ENCODE data around the gene TBC1D22A.

TBC1D22A gene

DNA sequence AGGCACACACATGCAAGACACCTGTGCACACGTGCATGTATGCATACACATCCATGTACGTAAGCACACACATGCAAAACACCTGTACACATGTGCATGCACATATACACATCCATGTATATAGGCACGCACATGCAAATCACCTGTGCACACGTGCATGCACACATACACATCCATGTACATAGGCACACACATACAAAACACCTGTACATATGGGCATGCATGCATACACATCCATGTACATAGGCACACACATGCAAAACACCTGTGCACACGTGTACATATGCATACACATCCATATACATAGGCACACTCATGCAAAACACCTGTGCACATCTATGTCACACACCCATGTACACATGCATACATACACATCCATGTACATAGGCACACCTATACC, 458.3 kb downstream of the TBC1D22A start:
- no peaks in the 10 kb centered on the region for H3K4me1 ChIP-seq (ENCODE audit: low read length)
- DNase-seq = no peak
- no peaks in the 10 kb centered on the region for H3F3A ChIP-seq (ENCODE audit: insufficient read depth, low read length)
- no peaks in the 10 kb centered on the region for H3K27me3 ChIP-seq (replicated peaks; ENCODE audit: insufficient read depth, low read length)
- H3K9me2 ChIP-seq (replicated peaks; ENCODE audit: insufficient read depth, low read length) = no peaks in the 10 kb centered on the region
- no peak overlapping the region for H3K4me3 ChIP-seq (ENCODE audit: low read length)
- H4K20me1 ChIP-seq (ENCODE audit: insufficient read depth, low read length) = no peaks in the 10 kb centered on the region
- H3K9me3 ChIP-seq (replicated peaks; ENCODE audit: insufficient read depth, low read length) = no peaks in the 10 kb centered on the region
- no peak for TF ChIP-seq EZH2 (optimal IDR thresholded peaks at IDR 0.05; ENCODE audit: low read depth, low read length)
- TF ChIP-seq, protein P1, sequence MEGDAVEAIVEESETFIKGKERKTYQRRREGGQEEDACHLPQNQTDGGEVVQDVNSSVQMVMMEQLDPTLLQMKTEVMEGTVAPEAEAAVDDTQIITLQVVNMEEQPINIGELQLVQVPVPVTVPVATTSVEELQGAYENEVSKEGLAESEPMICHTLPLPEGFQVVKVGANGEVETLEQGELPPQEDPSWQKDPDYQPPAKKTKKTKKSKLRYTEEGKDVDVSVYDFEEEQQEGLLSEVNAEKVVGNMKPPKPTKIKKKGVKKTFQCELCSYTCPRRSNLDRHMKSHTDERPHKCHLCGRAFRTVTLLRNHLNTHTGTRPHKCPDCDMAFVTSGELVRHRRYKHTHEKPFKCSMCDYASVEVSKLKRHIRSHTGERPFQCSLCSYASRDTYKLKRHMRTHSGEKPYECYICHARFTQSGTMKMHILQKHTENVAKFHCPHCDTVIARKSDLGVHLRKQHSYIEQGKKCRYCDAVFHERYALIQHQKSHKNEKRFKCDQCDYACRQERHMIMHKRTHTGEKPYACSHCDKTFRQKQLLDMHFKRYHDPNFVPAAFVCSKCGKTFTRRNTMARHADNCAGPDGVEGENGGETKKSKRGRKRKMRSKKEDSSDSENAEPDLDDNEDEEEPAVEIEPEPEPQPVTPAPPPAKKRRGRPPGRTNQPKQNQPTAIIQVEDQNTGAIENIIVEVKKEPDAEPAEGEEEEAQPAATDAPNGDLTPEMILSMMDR (IDR thresholded peaks at IDR 0.05; ENCODE audit: low read length) = no peak
- TF ChIP-seq EZH2phosphoT487 (IDR thresholded peaks at IDR 0.05; ENCODE audit: low read length) = no peak
- H2AFZ ChIP-seq (ENCODE audit: low read length) = no peak overlapping the region
- H3K27ac ChIP-seq (ENCODE audit: low read length) = no peak overlapping the region
- no peak overlapping the region for H3K9ac ChIP-seq (ENCODE audit: low read length)
- H3K4me2 ChIP-seq (ENCODE audit: low read depth, low read length) = no peak overlapping the region
- H3K36me3 ChIP-seq (replicated peaks; ENCODE audit: insufficient read depth, low read length) = no peaks in the 10 kb centered on the region
- H3K79me2 ChIP-seq (ENCODE audit: low read length) = no peaks in the 10 kb centered on the region

DNA sequence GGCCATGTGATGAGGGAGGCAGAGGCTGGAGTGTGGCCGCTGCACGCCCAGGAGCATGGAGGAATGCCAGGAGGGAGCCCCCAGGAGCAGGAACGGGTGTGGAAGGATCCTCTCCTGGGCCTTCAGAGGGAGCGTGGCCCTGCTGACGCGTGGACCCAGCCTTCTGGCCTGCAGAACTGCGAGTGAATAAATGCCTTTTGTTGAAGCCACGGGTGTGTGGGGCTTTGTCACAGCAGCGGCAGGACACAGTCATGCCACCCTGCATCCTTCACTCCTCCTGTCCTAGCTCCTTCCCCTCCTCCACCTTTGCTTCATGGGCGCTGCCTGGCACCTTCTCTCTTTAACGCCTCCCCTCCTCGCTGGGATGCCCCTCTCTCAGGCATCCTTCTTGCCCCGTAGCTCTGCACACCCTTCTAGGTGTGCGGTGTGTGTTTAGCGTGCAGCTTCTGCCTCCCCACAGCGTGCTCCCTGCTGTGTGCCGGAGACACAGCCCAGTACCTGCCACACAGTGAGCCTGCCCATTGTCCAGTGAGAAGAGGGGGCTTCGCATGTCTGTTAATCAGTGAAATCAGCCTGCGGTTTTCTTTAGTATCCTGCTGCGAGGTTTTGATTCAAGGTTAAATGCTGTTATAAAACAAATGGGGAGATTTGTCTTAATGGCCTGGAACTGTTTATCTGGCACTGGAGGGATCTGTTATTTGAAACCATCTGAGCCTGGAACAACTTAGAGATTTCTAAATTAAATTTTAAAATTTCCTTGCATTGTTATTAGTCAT, 459.6 kb downstream of the TBC1D22A start:
- H3K36me3 ChIP-seq (replicated peaks; ENCODE audit: insufficient read depth, low read length) = no peaks in the 10 kb centered on the region
- H3K9me3 ChIP-seq (replicated peaks; ENCODE audit: insufficient read depth, low read length) = no peaks in the 10 kb centered on the region
- DNase-seq = no peak
- no peaks in the 10 kb centered on the region for H3K79me2 ChIP-seq (ENCODE audit: low read length)
- no peak overlapping the region for H3K4me2 ChIP-seq (ENCODE audit: low read depth, low read length)
- no peaks in the 10 kb centered on the region for H4K20me1 ChIP-seq (ENCODE audit: insufficient read depth, low read length)
- no peak overlapping the region for H3K4me3 ChIP-seq (ENCODE audit: low read length)
- H3K9me2 ChIP-seq (replicated peaks; ENCODE audit: insufficient read depth, low read length) = no peaks in the 10 kb centered on the region
- no peak overlapping the region for H2AFZ ChIP-seq (ENCODE audit: low read length)
- H3K9ac ChIP-seq (ENCODE audit: low read length) = no peak overlapping the region
- H3K4me1 ChIP-seq (ENCODE audit: low read length) = no peaks in the 10 kb centered on the region
- TF ChIP-seq, protein P1 (IDR thresholded peaks at IDR 0.05; ENCODE audit: low read length) = no peak
- no peak for TF ChIP-seq EZH2phosphoT487 (IDR thresholded peaks at IDR 0.05; ENCODE audit: low read length)
- TF ChIP-seq EZH2 (optimal IDR thresholded peaks at IDR 0.05; ENCODE audit: low read depth, low read length) = no peak
- H3F3A ChIP-seq (ENCODE audit: insufficient read depth, low read length) = no peaks in the 10 kb centered on the region
- H3K27me3 ChIP-seq (replicated peaks; ENCODE audit: insufficient read depth, low read length) = no peaks in the 10 kb centered on the region
- no peak overlapping the region for H3K27ac ChIP-seq (ENCODE audit: low read length)
